H9 (cell line): Measurements from ENCODE around the gene PRKAR2B. TPM values are rescaled to one million over a fixed set of nuclear protein-coding genes. Genes with fewer than 3 reads are reported as not detected.

Experiments
- DNase-seq: peaks from one replicate; pipeline ENCODE4 v3.0.0-alpha.2; 2017
- H2AFZ ChIP-seq: one replicate; pipeline ENCODE4 v1.6.1; 2013; ENCODE audit warnings: mild to moderate bottlenecking, low read length, control low read depth, moderate library complexity
- H2AK5ac ChIP-seq: 2 replicates; pipeline ENCODE4 v1.6.1; 2013; ENCODE audit warnings: low read length, control low read depth, mixed read lengths; ENCODE audit not compliant: insufficient read length
- H2BK120ac ChIP-seq: one replicate; pipeline ENCODE4 v1.6.1; 2013; ENCODE audit warnings: low read depth, mild to moderate bottlenecking, low read length, control low read depth, inconsistent platforms; ENCODE audit not compliant: poor library complexity, severe bottlenecking
- H2BK12ac ChIP-seq: 2 replicates; pipeline ENCODE4 v1.6.1; 2013; ENCODE audit warnings: low read length, control low read depth, mixed read lengths, low read depth; ENCODE audit not compliant: insufficient read length
- H2BK15ac ChIP-seq: 2 replicates; pipeline ENCODE4 v1.6.1; 2013; ENCODE audit warnings: low read depth, low read length, control low read depth
- H2BK20ac ChIP-seq: one replicate; pipeline ENCODE4 v1.6.1; 2013; ENCODE audit warnings: low read depth, mild to moderate bottlenecking, low read length, control low read depth, inconsistent platforms; ENCODE audit not compliant: poor library complexity, severe bottlenecking
- H2BK5ac ChIP-seq: 2 replicates; pipeline ENCODE4 v1.6.1; 2013; ENCODE audit warnings: low read length, control low read depth, mixed read lengths; ENCODE audit not compliant: insufficient read length
- H3K14ac ChIP-seq: 2 replicates; pipeline ENCODE4 v1.6.1; 2013; ENCODE audit warnings: low read length, control low read depth; ENCODE audit not compliant: insufficient read depth
- H3K18ac ChIP-seq: 2 replicates; pipeline ENCODE4 v1.6.1; 2013; ENCODE audit warnings: low read depth, mild to moderate bottlenecking, mixed read lengths, low read length, control low read depth; ENCODE audit not compliant: insufficient read length
- H3K23ac ChIP-seq: 2 replicates; pipeline ENCODE4 v1.6.1; 2013; ENCODE audit warnings: low read length, control low read depth, mixed read lengths, low read depth; ENCODE audit not compliant: insufficient read length
- H3K23me2 ChIP-seq: 2 replicates; pipeline ENCODE4 v1.6.1; 2013; ENCODE audit warnings: low read depth, mild to moderate bottlenecking, mixed read lengths, low read length, control low read depth; ENCODE audit not compliant: insufficient read length, poor library complexity, severe bottlenecking
- H3K27ac ChIP-seq: 2 replicates; pipeline ENCODE4 v1.5.1; 2013; ENCODE audit warnings: low read length, control low read depth, mixed read lengths, low read depth; ENCODE audit not compliant: insufficient read length
- H3K27me3 ChIP-seq: 2 replicates; pipeline ENCODE4 v1.6.1; 2013; ENCODE audit warnings: low read length, control low read depth, inconsistent platforms; ENCODE audit not compliant: insufficient read depth
- H3K4ac ChIP-seq: 2 replicates; pipeline ENCODE4 v1.6.1; 2013; ENCODE audit warnings: low read depth, mild to moderate bottlenecking, control low read depth, inconsistent platforms, low read length, moderate library complexity
- H3K4me1 ChIP-seq: 2 replicates; pipeline ENCODE4 v1.6.1; 2013; ENCODE audit warnings: low read length, control low read depth, inconsistent platforms; ENCODE audit not compliant: insufficient read depth
- H3K4me2 ChIP-seq: 2 replicates; pipeline ENCODE4 v1.6.1; 2013; ENCODE audit warnings: low read length, control low read depth, mixed read lengths; ENCODE audit not compliant: insufficient read length, insufficient read depth
- H3K56ac ChIP-seq: 2 replicates; pipeline ENCODE4 v1.6.1; 2013; ENCODE audit warnings: low read depth, mild to moderate bottlenecking, mixed read lengths, low read length, control low read depth; ENCODE audit not compliant: insufficient read length
- H3K79me1 ChIP-seq: 2 replicates; pipeline ENCODE4 v1.6.1; 2013; ENCODE audit warnings: low read depth, mild to moderate bottlenecking, moderate library complexity, low read length, control low read depth, inconsistent platforms; ENCODE audit not compliant: insufficient read depth, poor library complexity, severe bottlenecking
- H3K79me2 ChIP-seq: 2 replicates; pipeline ENCODE4 v1.6.1; 2013; ENCODE audit warnings: low read length, control low read depth, inconsistent platforms; ENCODE audit not compliant: insufficient read depth
- H3K9ac ChIP-seq: 2 replicates; pipeline ENCODE4 v1.6.1; 2013; ENCODE audit warnings: low read length, control low read depth, mixed read lengths; ENCODE audit not compliant: insufficient read length; ENCODE audit errors: extremely low read depth
- H3K9me3 ChIP-seq: one replicate; pipeline ENCODE4 v1.6.1; 2013; ENCODE audit warnings: low read depth, low read length, inconsistent platforms; ENCODE audit not compliant: control insufficient read depth
- H3T11ph ChIP-seq: one replicate; pipeline ENCODE4 v1.6.1; 2013; ENCODE audit warnings: mild to moderate bottlenecking, low read length, control low read depth, inconsistent platforms
- H4K20me1 ChIP-seq: one replicate; pipeline ENCODE4 v1.6.1; 2013; ENCODE audit not compliant: control insufficient read depth, insufficient read length, insufficient read depth
- H4K5ac ChIP-seq: 2 replicates; pipeline ENCODE4 v1.6.1; 2013; ENCODE audit warnings: low read depth, mild to moderate bottlenecking, mixed read lengths, low read length, control low read depth; ENCODE audit not compliant: insufficient read length
- H4K8ac ChIP-seq: replicated peaks from 2 replicates; pipeline ENCODE4 v1.6.1; 2013; ENCODE audit warnings: low read length, control low read depth, mixed read lengths, low read depth; ENCODE audit not compliant: insufficient read length
- H4K91ac ChIP-seq: 2 replicates; pipeline ENCODE4 v1.6.1; 2013; ENCODE audit warnings: low read depth, mild to moderate bottlenecking, moderate library complexity, mixed read lengths, low read length, control low read depth; ENCODE audit not compliant: insufficient read length
- H3K27ac Mint-ChIP-seq, 3 experiments: 2 replicates in 2 of 3; 3 replicates in 1 of 3; pipeline ENCODE4 v1.8.0; 2020 to 2021; ENCODE audit warnings: mixed read lengths in 3 of 3, mild to moderate bottlenecking in 1 of 3, moderate library complexity in 1 of 3
- H3K27me3 Mint-ChIP-seq: 2 replicates; pipeline ENCODE4 v1.8.0; 2021; ENCODE audit warnings: low read depth, mild to moderate bottlenecking, moderate library complexity, mixed read lengths
- H3K36me3 Mint-ChIP-seq, 3 experiments: 2 replicates in 2 of 3; 3 replicates in 1 of 3; pipeline ENCODE4 v1.8.0; 2020 to 2021; ENCODE audit warnings: low read depth in 3 of 3, mixed read lengths in 3 of 3; ENCODE audit not compliant: insufficient read depth in 1 of 3
- H3K4me1 Mint-ChIP-seq, 2 experiments: 2 replicates each; pipeline ENCODE4 v1.8.0; 2020; ENCODE audit warnings: mixed read lengths in 2 of 2
- H3K4me3 Mint-ChIP-seq, 2 experiments: 2 replicates in 1 of 2; 3 replicates in 1 of 2; pipeline ENCODE4 v1.8.0; 2020 to 2021; ENCODE audit warnings: mild to moderate bottlenecking in 2 of 2, mixed read lengths in 2 of 2, moderate library complexity in 1 of 2
- H3K9me3 Mint-ChIP-seq, 2 experiments: 2 replicates in 1 of 2; 3 replicates in 1 of 2; pipeline ENCODE4 v1.8.0; 2020; ENCODE audit warnings: mild to moderate bottlenecking in 2 of 2, mixed read lengths in 2 of 2, moderate library complexity in 1 of 2
- WGBS: extraction: QIAGEN DNeasy Blood & Tissue Kit; methylation state at CpG from one replicate; pipeline ENCODE4 v1.1.7; 2013; ENCODE audit warnings: missing lambda C conversion rate, low lambda C conversion rate, mixed read lengths; ENCODE audit not compliant: insufficient read length; ENCODE audit errors: extremely low coverage; 5-methylcytosine and 5-hydroxymethylcytosine counted together
- total RNA-seq: library from RNA; stranded (reverse); gene quantifications from 2 replicates; pipeline ENCODE4 v1.2.1, GENCODE V29; 2021
- TF ChIP-seq, protein P1 (sequence below): fragments of 200-600 bp; sonication (generic); conservative IDR thresholded peaks from 3 replicates; pipeline ENCODE4 v1.8.0; 2021; ENCODE audit warnings: antibody characterized with exemption, mild to moderate bottlenecking

PRKAR2B gene
- total RNA-seq, 1 experiment from 2014 or later = 16.6 TPM

DNA sequence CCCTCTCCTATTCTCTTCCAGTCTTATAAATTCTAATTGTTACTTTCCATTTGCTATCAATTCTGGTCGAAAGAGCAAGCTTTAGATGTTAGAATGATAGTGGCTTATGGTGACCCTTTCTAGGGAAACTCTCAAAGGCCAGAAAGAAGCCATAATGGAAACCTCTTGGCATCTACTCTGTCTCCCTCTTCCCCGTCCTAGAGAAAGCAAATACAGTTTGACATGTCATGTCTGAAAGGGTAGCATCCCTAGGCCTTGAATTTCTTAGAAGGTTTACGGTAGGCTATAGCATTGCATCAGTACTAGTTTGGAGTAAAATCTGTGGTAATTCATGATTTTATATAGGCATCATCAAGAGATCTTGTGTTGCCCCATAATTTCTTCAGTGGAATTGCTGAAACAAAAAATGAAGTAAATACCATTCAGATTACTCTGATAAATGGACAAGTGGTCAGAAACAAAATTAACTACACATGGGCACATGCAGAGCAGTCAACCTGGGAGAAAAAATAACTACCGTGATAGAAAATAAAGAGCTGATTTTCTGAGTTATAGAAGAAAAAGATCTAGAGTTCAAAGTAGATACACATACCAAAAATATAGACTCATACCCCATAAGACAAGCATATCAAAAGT lies 4.4 kb downstream of the PRKAR2B start:
- Mint-ChIP-seq H3K4me3 (no peak overlapping the region), H3K36me3 (no peaks in the 10 kb centered on the region; a peak in 1 of 7 replicates), H3K9me3 (no peaks in the 10 kb centered on the region), H3K27ac (no peak overlapping the region), H3K27me3 (peaks cover 13% of the 10 kb centered on the region), H3K4me1 (peaks cover 29 to 46% of the 10 kb centered on the region in 2 experiments)
- Histone ChIP-seq H2BK20ac (no peak overlapping the region), H3K9me3 (no peaks in the 10 kb centered on the region), H3K4ac (no peak overlapping the region), H3K9ac (no peak overlapping the region), H3K23ac (no peak overlapping the region), H2AK5ac (no peak overlapping the region), H4K20me1 (no peaks in the 10 kb centered on the region), H3K79me1 (no peaks in the 10 kb centered on the region), H4K5ac (no peak overlapping the region), H2BK12ac (no peak overlapping the region), H3K23me2 (peaks cover 5% of the 10 kb centered on the region), H2BK15ac (no peak overlapping the region), H3T11ph (no peak overlapping the region), H3K79me2 (no peaks in the 10 kb centered on the region; the same call in 1 of the 2 replicates), H2BK5ac (no peak overlapping the region), H4K8ac (no peak overlapping the region), H3K4me2 (no peak overlapping the region), H2AFZ (no peak overlapping the region), H3K4me1 (peaks cover 5% of the 10 kb centered on the region; the same call in 1 of the 2 replicates), H3K27me3 (no peaks in the 10 kb centered on the region), H3K14ac (no peak overlapping the region), H3K27ac (no peak overlapping the region), H3K18ac (no peak overlapping the region), H2BK120ac (no peak overlapping the region), H3K56ac (no peak overlapping the region), H4K91ac (no peak overlapping the region)
- TF ChIP-seq, protein P1, sequence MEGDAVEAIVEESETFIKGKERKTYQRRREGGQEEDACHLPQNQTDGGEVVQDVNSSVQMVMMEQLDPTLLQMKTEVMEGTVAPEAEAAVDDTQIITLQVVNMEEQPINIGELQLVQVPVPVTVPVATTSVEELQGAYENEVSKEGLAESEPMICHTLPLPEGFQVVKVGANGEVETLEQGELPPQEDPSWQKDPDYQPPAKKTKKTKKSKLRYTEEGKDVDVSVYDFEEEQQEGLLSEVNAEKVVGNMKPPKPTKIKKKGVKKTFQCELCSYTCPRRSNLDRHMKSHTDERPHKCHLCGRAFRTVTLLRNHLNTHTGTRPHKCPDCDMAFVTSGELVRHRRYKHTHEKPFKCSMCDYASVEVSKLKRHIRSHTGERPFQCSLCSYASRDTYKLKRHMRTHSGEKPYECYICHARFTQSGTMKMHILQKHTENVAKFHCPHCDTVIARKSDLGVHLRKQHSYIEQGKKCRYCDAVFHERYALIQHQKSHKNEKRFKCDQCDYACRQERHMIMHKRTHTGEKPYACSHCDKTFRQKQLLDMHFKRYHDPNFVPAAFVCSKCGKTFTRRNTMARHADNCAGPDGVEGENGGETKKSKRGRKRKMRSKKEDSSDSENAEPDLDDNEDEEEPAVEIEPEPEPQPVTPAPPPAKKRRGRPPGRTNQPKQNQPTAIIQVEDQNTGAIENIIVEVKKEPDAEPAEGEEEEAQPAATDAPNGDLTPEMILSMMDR = no peak
- DNase-seq = no peak
- no CpG with 5 or more reads among the region's 4 CpGs for WGBS
